ENCODE measurements around the gene CGNL1.

Gene CGNL1

GRCh38 chr15:57600197-57600596, 223.9 kb downstream of the CGNL1 start:
- Histone ChIP-seq H3K27ac (ENCODE audit: low read depth, low read length) (no peak overlapping the region), H3K4me3 (ENCODE audit: low read length) (no peak overlapping the region), H3K9ac (ENCODE audit: low read length) (no peak overlapping the region), H3K36me3 (ENCODE audit: control insufficient read depth, insufficient read depth, low read length) (no peaks in the 10 kb centered on the region), H3K4me1 (ENCODE audit: control insufficient read depth, insufficient read depth, low read length) (peaks cover 1% of the 10 kb centered on the region), H3K27me3 (ENCODE audit: control insufficient read depth, insufficient read depth, low read length) (no peaks in the 10 kb centered on the region)

Measured in rectal smooth muscle tissue (tissue), 1 donor.